A673 (cell line): ENCODE results near the gene CDH7.

Source experiments
- CTCF ChIP-seq: fragments of 300-800, 200-600 bp; sonication (generic); conservative IDR thresholded peaks from 2 replicates; pipeline ENCODE4 v1.5.1; 2017; ENCODE audit warnings: low read depth, mild to moderate bottlenecking, antibody characterized with exemption, low read length, moderate library complexity, mixed read lengths
- EZH2 ChIP-seq: fragments of 200-600 bp; sonication (generic); IDR thresholded peaks from 2 replicates; pipeline ENCODE4 v1.6.1; 2017; ENCODE audit warnings: borderline replicate concordance, low read depth, mild to moderate bottlenecking, mixed read lengths, antibody characterized with exemption, low read length; ENCODE audit not compliant: poor library complexity, severe bottlenecking

- TF ChIP-seq CTCF (no peak), EZH2 (no peak)
These were observed 171.3 kb downstream of the CDH7 start for GRCh38 chr18:65922103-65922502.
